GM21367 (cell line): ENCODE results near the gene RPS2.

Source experiments
- ATAC-seq: cut with Tn5 transposase; IDR thresholded peaks from one replicate; pipeline ENCODE4 v1.9.1; 2021; ENCODE audit not compliant: unreplicated experiment

Gene RPS2

DNA sequence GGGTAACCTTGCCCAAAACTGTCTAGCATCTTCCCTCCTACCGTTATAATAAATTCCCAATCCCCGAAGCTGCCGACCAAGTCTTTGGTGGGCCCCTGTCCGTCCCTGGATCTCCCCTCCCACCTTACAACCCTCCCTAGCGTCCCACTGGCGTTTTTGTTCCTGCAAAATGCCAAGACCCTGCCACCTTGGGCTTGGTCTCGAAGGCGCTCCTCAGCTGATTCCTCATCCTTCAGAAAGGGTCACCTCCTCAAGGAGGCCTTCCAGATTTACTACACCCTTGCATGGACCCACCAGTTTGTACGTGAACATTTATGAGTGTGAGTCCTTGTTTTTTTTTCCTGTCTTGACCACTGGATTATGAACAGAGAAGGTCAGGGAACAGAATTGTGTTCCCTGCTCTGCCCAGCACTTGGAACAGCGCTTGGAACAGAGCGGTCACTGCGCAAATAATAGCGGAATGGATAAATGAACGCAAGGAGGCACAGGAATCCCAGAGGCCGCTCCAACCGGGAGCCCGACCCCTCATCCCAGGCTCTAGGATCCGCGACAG, 18.4 kb upstream of the RPS2 start:
- ATAC-seq = no peak

DNA sequence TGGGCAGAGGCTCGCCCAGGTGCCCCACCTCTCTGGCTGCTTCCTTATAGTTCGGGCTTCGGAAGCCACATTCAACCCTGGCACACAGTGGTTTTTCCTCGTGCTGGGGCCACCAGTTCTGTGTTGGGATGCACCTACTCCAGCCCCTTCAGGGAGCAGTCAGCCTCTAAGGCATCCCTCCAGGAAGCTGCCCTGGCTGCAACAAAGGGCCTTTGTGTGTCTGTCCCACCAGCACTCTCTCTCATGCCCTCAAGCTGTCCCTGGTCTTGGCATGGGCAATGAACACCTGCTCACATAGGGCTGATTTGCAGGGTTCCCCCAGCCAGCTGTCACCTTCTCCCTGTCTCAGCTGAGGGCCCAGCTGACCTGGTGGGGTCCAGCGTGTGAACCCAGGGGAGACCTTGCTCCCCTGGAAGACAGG, 17.4 kb upstream of the RPS2 start:
- ATAC-seq = no peak

- no peak for ATAC-seq
Measured at GRCh38 chr16:1981398-1981836, 16.8 kb upstream of the RPS2 start, which contains the start of gene NOXO1. NOXO1 (minus strand) TSS chr16:1981469; CDS start chr16:1981179, 290 bp downstream.

- no peak for ATAC-seq
Measured at GRCh38 chr16:1980770-1981087, 16.1 kb upstream of the RPS2 start.

DNA sequence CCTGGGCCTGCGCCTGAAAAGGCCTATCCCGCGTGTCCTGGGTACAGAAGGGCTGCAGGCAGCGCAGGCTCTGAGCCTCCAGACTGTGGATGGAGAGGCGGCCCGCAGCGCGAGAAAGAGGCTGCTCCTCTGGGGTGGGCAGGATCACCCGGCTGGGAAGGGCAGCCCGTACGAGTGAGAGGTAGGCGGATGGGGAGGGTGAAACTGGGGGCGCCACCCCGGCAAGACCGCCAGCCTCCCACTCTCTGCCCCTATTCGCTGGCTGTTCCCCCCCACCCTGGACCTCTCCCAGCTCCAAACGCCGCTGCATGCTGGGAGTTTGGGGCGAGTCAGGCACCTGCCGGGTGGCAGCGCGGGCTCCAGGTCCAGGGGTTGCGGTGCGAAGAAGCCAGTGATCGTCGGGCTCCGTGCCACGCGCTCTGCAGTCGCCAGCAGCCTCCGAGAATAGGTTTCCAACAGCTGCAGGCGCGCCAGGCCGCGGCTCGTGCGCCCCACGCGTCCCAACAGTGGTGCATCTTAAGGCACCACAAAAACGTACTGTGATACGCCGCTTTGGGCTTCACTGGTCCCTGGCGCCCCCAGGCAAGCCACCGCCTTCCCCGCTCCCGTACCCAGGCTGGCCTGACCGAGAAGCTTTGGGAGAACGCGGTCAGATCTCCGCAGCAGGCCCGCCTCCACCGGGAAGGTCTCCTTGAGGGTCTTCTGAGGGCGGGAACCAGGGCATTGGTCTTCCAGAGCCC, 15.6 kb upstream of the RPS2 start:
- no peak for ATAC-seq

DNA sequence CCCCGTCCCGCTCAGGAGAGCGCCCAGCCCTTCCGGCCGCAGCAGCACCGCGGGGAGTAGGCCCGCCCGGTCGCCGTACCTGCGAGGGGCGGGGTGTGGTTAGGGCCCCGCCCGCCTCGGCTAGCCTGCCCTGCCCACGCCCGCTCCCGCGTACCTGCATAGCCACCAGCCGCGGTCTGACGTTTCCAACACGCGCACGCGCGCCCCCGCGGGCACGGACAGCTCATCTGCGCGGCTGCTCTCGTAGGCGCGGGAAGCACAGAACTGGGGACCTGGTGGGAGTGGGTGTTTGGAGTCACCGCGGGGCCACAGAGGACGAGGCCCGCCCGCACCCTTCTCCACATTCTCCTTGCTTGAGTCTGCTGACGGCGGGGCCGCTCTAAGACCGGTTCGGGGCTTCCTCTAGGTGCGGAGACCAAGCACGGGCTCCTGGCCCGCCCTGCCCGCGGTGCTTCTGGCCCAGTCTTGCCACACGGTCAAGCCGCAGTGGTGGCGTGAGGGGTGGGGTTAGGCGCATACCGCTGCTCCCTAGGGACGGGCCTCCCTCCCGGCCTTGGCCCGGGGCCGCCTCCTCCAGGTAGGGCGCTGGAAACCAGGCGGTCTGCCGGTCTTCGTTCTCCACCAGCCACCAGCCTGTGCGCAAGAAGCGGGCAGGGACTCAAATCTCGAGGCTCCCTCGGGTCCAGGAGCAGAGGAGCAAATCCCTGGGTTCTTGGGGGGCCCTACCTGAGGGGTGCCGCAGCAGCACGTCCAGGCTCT, 14.8 kb upstream of the RPS2 start:
- ATAC-seq = no peak

DNA sequence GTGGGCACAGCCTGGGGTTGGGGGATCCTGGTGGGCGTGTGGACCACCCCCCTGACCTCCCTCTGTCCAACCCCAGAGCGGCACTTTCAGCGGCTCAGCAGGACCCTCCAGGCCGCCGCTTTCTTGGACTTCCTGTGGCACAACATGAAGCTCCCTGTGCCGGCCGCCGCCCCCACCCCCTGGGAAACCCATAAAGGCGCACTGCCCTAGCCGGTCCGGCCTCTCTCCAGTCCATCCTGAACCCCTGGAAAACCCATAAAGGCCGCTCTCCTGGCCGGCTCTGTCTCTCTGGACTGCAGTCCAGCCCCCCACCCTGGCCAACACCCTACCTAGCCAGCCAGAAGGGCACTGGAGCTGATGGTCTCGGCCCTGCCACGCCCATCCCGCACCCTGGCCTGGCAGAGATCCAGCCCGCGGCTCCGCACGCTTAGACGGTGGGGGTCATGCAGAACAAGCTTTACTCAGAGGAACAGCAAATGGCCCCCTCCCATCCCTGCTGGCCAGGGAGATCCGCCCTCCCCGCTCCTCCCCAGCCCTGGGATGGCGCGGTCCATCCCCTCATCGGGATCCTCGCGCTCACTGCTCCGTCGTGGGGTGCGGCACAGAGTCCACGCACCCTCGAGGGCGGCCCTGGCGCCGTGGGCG, 14.0 kb upstream of the RPS2 start:
- ATAC-seq = no peak

DNA sequence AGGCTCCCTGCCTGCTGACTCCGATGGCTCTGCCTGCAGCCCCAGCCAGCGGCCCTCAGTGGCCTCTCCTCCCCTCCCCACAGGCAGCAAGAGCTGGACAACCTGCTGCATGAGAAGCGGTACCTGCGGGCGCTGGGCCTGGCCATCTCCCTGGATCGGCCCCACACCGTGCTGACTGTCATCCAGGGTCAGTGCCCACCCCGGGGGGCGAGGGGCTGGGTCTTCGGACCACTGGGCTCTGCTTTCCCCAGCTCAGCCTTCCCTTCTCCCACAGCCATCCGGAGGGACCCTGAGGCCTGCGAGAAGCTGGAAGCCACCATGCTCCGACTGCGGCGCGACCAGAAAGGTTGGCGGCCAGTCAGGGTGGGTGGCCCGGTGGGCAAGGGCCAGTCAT, 13.2 kb upstream of the RPS2 start:
- ATAC-seq = no peak

GRCh38 chr16:1976951-1977874, 12.6 kb upstream of the RPS2 start:
- ATAC-seq = no peak

DNA sequence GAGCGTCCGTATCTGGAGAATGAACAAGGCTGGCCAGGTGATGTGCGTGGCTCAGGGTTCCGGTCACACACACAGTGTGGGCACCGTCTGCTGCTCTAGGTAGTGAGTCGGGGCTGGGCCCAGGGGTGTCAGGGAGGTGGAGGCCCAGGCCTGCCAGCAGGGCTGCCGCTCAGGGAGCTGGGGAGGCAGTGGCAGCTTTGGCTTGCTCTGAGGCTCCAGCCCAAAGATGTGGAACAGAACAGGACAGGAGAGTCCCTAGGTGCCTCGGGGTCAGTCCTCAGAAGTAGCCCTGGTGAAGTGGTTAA, 11.5 kb upstream of the RPS2 start:
- ATAC-seq = no peak

- no peak for ATAC-seq
Measured at GRCh38 chr16:1975432-1976215, 11.0 kb upstream of the RPS2 start.

DNA sequence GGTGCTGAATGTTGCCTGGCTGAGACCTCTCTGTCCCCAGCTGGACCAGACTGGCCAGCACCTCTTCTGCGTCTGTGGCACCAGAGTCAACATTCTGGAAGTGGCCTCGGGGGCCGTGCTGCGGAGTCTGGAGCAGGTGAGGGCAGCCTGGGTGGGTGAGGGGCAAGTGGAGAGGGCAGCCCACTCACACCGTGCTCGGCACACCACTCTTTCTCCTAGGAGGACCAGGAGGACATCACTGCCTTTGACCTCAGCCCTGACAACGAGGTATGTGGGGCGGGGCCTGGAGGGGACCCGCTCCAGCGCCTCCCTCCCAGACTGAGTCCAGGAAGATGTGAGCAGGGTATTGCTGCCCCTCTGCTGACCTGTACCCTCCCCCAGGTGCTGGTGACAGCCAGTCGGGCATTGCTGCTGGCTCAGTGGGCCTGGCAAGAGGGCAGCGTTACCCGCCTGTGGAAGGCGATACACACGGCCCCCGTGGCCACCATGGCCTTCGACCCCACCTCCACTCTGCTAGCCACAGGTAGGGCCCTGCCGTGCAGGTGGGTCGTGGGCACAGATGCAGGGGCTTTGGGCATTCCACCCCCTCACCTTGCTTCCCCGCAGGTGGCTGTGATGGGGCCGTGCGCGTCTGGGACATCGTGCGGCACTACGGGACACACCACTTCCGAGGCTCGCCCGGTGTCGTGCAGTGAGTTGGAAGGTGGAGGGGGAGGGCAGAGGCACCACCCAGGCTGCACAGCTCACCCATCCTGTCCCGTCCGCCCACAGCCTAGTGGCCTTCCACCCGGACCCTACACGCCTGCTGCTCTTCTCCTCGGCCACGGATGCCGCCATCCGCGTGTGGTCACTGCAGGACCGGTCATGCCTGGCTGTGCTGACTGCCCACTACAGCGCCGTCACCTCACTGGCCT, 9.8 kb upstream of the RPS2 start:
- ATAC-seq = no peak

DNA sequence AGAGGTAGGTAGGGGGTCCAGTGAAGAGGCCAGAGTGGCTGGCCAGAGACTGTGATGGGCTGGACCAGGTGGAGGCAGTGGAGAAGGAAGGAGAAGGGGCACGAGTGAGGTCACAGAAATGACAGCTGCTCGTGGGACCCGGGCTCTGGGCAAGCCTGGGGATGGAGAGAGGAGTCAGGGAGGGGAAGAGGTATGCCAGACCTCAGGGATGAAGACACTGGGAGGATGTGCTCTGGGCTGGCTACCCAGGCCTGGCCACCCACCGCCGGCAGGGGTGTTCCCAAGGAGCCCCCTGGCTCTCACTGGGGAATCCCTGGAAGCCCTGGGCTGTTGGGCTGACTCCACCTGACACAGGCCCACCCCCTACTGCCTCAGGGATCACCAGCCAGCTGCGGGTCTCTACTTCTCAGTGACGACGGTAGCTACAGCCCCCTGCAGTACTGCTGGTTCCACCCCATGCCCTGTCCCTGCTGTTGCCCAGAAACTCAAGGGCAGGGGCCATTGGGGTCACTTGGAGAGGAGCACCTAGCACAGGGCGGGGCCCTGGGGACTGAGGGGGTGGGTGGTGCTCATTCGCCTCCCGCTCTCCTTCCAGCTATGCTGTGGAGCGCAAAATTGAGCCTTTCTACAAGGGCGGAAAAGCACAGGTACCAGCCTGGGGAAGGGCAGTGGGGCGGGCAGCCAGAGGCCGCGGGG, 9.0 kb upstream of the RPS2 start:
- ATAC-seq = no peak

DNA sequence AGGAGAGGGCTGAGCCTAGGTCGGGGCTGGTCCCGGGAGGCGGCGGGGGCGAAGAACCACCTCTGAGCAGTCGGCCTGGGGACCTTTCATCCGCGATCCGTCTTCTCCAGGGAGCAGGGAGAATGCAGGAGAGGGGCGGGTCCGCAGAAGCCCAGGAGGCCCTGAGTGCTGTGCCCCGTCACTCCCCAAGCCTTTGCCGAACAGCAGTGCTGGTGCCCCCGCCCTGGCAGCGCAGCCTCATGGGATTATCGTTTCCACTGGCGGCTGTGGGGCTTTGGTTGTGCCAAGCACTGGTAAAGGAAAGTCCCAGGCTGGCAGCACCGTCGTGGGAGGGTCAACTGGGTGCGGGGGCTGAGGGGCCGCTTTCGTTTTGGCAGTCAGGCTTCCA, 7.9 kb upstream of the RPS2 start:
- ATAC-seq = no peak

DNA sequence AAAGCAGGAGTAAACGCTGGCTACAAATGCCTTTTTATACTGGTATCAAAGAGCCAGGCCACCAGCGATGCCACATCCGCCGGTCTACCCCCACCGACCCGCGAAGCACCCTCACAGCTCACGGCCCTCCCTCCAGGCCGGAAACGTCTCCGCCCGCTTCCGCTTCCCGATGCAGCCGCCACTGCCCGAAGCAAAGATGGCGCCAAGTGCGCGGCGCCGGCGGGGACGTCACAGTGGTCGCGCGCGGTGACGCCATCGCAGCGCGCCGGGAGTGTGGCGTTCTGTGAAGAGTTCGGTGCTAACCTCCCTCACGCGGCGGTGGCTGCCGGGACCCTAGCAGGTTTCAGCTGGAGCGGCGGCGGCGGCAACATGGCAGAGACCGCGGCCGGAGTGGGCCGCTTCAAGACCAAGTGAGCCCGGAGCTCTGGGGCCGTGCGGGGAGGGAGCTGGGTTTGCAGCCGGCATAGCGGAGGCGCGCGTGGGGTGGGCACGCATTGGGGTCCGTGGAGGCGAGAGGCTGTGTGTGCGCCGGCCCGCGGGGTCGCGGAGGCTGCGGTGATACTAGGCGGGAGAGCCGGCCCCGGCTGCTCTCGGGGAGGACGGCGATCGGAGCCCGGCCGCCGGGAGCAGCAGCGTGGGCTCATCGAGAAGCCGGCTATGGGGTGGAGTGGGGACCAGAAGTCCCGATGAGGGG, 7.3 kb upstream of the RPS2 start, which contains the start of gene TBL3:
Gene TBL3 (plus strand): TSS at position 258 of the 694 bp plus-strand sequence. CDS start 112 bp downstream, at position 370.
- ATAC-seq = peak; percentile 63

DNA sequence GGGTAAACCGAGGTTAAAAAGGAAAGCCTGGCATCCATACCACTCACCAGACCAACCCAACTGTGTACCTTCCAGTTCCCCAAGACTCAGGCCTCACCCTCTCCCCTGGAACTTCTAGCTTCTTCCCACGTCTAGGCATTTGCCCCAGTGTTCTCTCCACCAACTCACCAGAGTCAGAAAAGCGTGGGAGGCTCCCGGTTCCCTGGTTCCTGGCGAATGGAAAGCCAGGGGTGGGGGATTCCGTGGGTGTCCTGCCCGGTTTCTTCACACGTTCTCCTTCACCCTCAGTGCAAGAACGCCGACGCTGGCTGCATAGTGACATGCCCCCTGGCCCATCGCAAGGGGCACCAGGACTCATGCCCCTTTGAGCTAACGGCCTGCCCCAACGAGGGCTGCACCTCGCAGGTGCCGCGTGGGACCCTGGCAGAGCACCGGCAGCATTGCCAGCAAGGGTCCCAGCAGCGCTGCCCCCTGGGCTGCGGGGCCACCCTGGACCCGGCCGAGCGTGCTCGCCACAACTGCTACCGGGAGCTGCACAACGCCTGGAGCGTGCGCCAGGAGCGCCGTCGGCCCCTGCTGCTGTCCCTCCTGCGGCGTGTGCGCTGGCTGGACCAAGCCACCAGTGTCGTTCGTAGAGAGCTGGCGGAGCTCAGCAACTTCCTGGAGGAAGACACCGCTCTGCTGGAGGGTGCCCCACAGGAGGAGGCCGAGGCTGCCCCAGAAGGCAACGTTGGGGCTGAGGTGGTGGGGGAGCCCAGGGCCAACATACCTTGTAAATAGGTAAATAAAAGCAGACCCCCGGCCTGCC, 3.7 kb upstream of the RPS2 start:
- no peak for ATAC-seq

GRCh38 chr16:1966460-1966859, 1.8 kb upstream of the RPS2 start, which contains the start of gene RNF151:
RNF151 (plus strand) TSS chr16:1966856; CDS start chr16:1966882, 26 bp downstream.
- no peak for ATAC-seq
